GM12891 (cell line): ENCODE measurements around the gene SMAD7.
A peak's percentile ranks its signal among the peaks of the same experiment; 100 is the strongest.

ENCODE experiments used
- DNase-seq: peaks from one replicate; pipeline ENCODE4 v3.0.0; 2011; ENCODE audit warnings: low spot score; ENCODE audit not compliant: insufficient read length
- FAIRE-seq: peaks from 2 replicates; lab custom pipeline; 2011; peaks lifted over from hg19 to GRCh38; lab: Jason Lieb, UNC
- PAX5 ChIP-seq: IDR thresholded peaks from 2 replicates; pipeline ENCODE4 v1.6.1; 2011; ENCODE audit warnings: low read length, moderate library complexity, mild to moderate bottlenecking; ENCODE audit not compliant: insufficient read depth, severe bottlenecking
- POLR2A ChIP-seq: IDR thresholded peaks from 2 replicates; pipeline ENCODE4 v1.6.1; 2011; ENCODE audit warnings: low read depth, low read length, control low read depth
- POLR2AphosphoS5 ChIP-seq: IDR thresholded peaks from 2 replicates; pipeline ENCODE4 v1.6.1; 2011; ENCODE audit warnings: low read depth, low read length, control low read depth
- POU2F2 ChIP-seq: IDR thresholded peaks from 2 replicates; pipeline ENCODE4 v1.6.1; 2011; ENCODE audit warnings: low read depth, mild to moderate bottlenecking, control low read depth, low read length, moderate library complexity
- SPI1 ChIP-seq: IDR thresholded peaks from 2 replicates; pipeline ENCODE4 v1.6.1; 2011; ENCODE audit warnings: low read depth, low read length, control low read depth
- TAF1 ChIP-seq: IDR thresholded peaks from 2 replicates; pipeline ENCODE4 v1.6.1; 2011; ENCODE audit warnings: low read depth, low read length, control low read depth

Gene SMAD7

GRCh38 chr18:48902856-48903601 is 47.7 kb downstream of the SMAD7 start:
- TF ChIP-seq PAX5 (no peak), TAF1 (no peak), POLR2AphosphoS5 (no peak), SPI1 (no peak), POLR2A (no peak), POU2F2 (no peak)
- FAIRE-seq (no peak), DNase-seq (no peak)

- DNase-seq (no peak), FAIRE-seq (no peak)
- TF ChIP-seq PAX5 = no peak
- TF ChIP-seq POLR2A = no peak
Measured at GRCh38 chr18:48902023-48902855, 48.5 kb downstream of the SMAD7 start.

GRCh38 chr18:48901145-48902022 is 49.4 kb downstream of the SMAD7 start:
- TF ChIP-seq POLR2A (no peak), POLR2AphosphoS5 (no peak), PAX5 (no peak), SPI1 (no peak), TAF1 (no peak), POU2F2 (no peak)
- DNase-seq (no peak), FAIRE-seq (no peak)

- DNase-seq (no peak), FAIRE-seq (no peak)
- no peak for TF ChIP-seq PAX5
- TF ChIP-seq POLR2A = no peak
- TF ChIP-seq TAF1 = no peak
- no peak for TF ChIP-seq POU2F2
- TF ChIP-seq POLR2AphosphoS5 = no peak
- TF ChIP-seq SPI1 = no peak
Measured at GRCh38 chr18:48900469-48900868, 50.3 kb downstream of the SMAD7 start.

GRCh38 chr18:48899558-48900174 is 51.1 kb downstream of the SMAD7 start:
- DNase-seq (no peak), FAIRE-seq (peak; percentile 51)
- TF ChIP-seq TAF1 (no peak), POLR2AphosphoS5 (no peak), POU2F2 (no peak), POLR2A (no peak), PAX5 (no peak), SPI1 (no peak)

- FAIRE-seq (no peak), DNase-seq (no peak)
- TF ChIP-seq POU2F2 (no peak), PAX5 (no peak), TAF1 (no peak), POLR2AphosphoS5 (no peak), SPI1 (no peak), POLR2A (no peak)
Measured at GRCh38 chr18:48898521-48898920, 52.2 kb downstream of the SMAD7 start.

- FAIRE-seq (no peak), DNase-seq (no peak)
- TF ChIP-seq POLR2AphosphoS5 = no peak
- TF ChIP-seq TAF1 = no peak
- no peak for TF ChIP-seq SPI1
- TF ChIP-seq POU2F2 = no peak
- no peak for TF ChIP-seq PAX5
- no peak for TF ChIP-seq POLR2A
Measured at GRCh38 chr18:48897531-48897930, 53.2 kb downstream of the SMAD7 start.

- peak; percentile 41 for DNase-seq
- peak; percentile 46 for TF ChIP-seq SPI1
- no peak for TF ChIP-seq POLR2AphosphoS5
- peak; percentile 86 for FAIRE-seq
Measured at GRCh38 chr18:48896875-48897511, 53.8 kb downstream of the SMAD7 start.
